ENCODE measurements around the gene PEX14. TPM values are rescaled to one million over a fixed set of nuclear protein-coding genes. Genes with fewer than 3 reads are reported as not detected.

Gene PEX14
- total RNA-seq, 4 donors from 2014 or later, result 10.0 to 20.2 (median 12.6) TPM

DNA sequence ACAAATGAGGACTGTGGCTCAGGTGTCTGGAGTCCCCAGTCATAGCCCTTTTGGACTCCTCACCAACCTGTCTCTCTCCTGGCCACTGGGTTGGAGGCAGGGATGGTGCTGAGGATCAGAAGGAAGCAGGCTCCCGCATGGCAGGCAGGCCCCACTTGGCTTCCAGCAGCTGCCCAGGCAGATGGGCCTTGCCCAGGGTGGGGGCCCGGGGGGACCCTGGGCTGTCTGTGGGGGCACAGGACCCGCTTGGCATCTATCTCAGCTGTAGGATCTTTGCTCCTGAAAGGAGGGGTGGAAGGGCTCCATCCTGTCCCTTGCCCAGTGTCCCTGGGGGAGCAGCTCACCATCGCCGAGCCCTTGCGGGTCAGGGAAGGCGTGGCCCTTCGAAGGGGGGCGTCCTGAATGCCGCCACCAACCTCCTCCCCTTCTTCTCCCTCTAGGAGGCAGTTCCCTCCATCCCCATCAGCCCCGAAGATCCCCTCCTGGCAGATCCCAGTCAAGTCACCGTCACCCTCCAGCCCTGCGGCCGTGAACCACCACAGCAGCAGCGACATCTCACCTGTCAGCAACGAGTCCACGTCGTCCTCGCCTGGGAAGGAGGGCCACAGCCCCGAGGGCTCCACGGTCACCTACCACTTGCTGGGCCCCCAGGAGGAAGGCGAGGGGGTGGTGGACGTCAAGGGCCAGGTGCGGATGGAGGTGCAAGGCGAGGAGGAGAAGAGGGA lies 154.5 kb downstream of the PEX14 start:
- TF ChIP-seq, protein P1, sequence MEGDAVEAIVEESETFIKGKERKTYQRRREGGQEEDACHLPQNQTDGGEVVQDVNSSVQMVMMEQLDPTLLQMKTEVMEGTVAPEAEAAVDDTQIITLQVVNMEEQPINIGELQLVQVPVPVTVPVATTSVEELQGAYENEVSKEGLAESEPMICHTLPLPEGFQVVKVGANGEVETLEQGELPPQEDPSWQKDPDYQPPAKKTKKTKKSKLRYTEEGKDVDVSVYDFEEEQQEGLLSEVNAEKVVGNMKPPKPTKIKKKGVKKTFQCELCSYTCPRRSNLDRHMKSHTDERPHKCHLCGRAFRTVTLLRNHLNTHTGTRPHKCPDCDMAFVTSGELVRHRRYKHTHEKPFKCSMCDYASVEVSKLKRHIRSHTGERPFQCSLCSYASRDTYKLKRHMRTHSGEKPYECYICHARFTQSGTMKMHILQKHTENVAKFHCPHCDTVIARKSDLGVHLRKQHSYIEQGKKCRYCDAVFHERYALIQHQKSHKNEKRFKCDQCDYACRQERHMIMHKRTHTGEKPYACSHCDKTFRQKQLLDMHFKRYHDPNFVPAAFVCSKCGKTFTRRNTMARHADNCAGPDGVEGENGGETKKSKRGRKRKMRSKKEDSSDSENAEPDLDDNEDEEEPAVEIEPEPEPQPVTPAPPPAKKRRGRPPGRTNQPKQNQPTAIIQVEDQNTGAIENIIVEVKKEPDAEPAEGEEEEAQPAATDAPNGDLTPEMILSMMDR (IDR thresholded peaks at IDR 0.05; ENCODE audit: low read depth), result no peak

DNA sequence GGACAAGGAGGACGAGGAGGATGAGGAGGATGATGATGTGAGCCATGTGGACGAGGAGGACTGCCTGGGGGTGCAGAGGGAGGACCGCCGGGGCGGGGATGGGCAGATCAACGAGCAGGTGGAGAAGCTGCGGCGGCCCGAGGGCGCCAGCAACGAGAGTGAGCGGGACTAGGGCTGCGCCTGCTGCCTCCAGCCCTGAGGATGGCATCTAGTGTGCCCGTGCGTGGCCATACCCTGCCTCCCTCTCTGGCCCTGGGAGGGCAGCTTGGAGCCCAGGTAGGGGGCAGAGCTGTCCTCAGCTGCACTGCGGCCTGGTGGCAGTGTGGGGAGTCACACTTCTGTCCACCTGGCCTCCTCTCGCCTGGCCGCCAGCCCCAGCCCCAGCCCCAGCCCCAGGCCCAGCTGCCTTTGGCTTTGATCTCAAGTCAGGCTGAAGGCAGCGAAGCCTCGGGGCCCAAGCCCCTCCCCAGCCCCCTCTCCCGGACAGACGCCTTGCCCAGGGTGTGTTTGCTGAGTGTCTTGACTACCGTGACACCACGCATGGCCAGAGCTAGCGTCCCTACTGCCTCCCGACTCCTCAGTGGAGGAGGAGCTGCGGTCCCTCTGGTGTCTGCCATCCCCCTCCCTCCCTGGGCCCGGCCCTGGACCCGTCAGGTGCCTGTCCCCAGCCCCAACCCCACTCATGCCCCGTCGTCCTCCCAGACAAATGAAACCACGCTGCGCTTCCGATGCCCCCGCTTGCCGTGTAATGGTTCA lies 155.2 kb downstream of the PEX14 start:
- TF ChIP-seq, protein P1 (IDR thresholded peaks at IDR 0.05; ENCODE audit: low read depth), result no peak

DNA sequence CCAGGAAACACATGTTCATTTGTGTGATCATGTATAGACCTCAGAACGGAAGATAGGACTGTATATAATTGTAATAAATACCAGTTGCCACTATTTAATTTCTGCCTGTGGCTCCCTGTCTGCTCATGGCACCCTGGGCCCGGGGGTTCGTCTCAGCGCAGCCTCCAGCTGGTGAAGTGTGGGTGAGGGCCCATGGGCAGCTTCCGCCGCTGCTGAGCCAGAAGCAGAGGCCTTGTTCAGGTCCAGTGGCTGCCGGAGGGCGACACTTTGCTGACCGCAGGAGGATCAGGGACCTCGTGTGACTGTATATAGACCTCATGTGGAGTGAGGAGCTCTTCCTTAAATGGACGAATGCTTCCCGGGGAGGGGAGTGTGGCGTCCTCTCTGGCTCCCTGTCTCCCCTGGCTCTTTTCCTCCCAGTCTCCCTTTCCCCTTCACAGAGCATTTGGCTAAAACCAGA lies 155.9 kb downstream of the PEX14 start:
- TF ChIP-seq, protein P1 (IDR thresholded peaks at IDR 0.05; ENCODE audit: low read depth), result no peak

- TF ChIP-seq, protein P1 (IDR thresholded peaks at IDR 0.05; ENCODE audit: low read depth), result no peak
Observed at GRCh38 chr1:10631121-10631810, 156.5 kb downstream of the PEX14 start.

DNA sequence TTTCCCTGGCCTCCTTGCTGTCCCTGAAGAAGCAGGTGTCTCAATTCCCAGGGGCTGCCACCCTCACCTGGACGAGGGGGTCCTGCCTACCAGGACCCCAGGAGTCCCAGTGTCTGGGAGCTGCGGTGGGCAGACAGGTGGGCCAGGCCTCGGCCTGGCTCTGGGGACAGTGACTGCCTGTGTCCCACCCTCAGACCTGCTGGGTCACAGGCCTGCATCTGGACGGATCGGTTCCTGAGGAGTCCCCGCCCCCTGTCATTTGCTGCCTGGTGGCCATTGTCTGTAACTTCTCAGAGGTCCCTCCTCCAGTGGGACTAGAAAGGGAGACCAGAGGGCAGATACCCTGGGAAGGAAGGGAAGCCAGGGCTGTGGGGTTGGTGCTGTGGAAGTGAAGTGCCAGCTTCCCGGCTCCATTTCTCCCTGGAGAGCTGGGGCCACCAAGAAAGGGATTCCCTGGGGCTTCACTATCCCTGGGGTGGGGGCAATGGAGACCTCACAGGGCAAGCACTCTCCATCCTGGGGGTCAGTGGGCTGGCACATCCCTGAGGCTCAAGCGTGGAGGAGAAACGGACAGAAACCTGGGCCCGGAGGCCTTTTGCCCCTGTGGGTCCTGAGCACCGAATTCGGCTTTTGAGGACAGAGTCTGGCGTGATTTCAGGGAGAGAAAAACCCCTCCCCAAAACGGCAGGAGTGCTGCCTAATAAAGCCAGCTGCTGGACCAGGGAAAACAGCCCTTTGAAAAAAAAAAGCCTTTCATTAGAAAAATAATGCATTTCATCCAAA lies 157.3 kb downstream of the PEX14 start:
- TF ChIP-seq, protein P1 (IDR thresholded peaks at IDR 0.05; ENCODE audit: low read depth), result no peak

DNA sequence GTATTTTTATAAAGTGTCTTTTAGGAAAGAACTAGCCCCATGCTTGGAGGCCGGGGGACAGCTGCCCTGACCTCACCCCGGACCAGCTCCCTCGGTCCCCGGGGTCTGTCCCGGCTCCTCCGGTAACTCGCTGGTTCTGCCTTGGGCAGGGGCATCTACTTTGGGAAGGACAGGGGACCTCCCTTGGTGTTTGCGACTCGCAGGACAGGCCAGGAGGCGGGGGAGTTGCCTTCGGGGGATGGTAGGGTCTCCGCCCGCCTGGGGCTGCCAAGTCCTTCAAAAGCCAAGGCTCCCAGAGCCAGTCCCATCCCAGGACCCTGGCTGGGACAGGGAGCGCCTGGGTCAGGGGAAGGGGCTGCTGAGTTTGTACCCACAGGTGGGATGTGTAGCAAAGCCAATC lies 157.9 kb downstream of the PEX14 start:
- TF ChIP-seq, protein P1 (IDR thresholded peaks at IDR 0.05; ENCODE audit: low read depth), result no peak
